ENCODE data around the gene NPY5R.

The NPY5R gene

GRCh38 chr4:163343604-163344146 is at the start of gene NPY5R:
Gene NPY5R (plus strand): TSS chr4:163343892. CDS start chr4:163350274, 6,382 bp downstream.
- DNase-seq (ENCODE audit: low spot score), result no peak

- no peak for DNase-seq (ENCODE audit: low spot score)
Measured at GRCh38 chr4:163295138-163295537, 48.6 kb upstream of the NPY5R start.

DNA sequence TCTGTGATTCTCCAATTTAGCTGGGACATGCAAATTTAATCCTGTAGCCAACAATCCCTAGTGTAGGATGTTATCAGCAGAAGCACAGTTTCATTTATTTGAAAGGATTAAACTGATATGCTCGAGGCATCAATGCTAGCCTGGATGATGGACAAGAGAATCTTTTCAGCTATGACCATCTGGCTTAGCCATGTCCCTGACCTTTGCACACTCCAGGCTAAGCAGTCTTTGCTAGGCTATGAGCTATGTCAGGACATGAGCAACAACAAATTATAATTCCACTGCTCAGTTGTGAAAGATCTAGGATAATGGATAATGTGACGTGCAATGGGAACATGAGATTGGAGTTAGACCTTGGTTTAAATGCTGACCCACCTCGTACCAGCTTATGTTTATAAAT is 43.2 kb upstream of the NPY5R start:
- no peak for DNase-seq (ENCODE audit: low spot score)

- DNase-seq (ENCODE audit: low spot score), result no peak
Measured at GRCh38 chr4:163303069-163303468, 40.6 kb upstream of the NPY5R start.

DNA sequence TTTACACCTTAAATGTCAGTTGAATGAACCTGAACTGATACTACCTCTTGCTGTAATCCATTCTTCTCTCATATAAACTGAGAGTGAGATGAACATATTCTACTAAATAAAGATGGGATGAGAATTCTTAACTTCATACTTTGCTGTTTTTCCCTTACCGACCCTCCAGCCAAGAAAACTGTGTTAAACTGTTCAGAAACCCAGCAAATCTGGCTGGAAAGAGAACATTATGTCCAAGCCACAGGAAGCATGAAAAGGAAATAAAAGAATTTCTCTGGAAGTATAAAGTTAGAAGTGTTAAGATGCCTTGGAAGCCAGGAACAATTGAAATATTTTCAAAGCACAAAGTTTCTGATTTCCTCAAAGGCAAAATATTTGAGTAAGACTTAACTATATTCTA is 34.2 kb upstream of the NPY5R start:
- DNase-seq (ENCODE audit: low spot score), result no peak

GRCh38 chr4:163317110-163317509 is 26.6 kb upstream of the NPY5R start:
- DNase-seq (ENCODE audit: low spot score), result no peak

- no peak for DNase-seq (ENCODE audit: low spot score)
Measured at GRCh38 chr4:163330916-163331628, 12.6 kb upstream of the NPY5R start.

DNA sequence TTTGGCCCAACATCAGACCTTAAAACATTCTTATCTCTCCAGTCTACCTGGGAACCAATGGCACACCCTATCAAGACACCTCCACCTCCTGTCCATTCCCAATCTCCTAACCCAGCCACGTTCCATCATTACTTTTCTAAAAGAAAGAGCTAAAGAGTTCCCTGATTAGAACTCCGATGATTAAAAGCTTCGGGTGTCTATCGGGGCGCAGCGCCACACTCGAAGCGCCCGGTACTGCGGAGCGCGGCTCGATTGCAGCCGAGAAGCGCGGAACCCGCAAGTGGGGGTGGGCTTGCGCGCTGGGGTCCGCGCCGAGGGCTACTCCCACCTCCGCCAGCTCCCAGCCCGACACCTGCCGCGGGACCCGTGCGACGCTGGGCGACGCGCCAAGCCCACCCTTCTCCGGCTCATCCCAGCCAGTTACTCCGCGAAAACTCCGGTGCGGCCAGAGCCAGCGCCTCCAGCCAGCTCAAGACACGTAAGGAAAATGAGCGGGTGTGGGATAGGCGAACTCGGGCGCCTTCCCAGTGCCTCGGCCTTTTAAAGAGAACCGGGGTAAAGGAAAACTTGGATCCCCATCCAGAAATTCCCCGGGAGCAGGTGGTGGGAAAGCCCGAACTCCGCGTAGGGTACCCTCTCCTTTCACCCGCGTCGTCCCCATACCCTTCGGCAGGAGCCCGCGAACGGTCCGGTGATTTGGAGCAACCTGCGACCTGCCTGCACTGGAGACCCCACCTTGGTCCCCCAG is 11.9 kb upstream of the NPY5R start:
- DNase-seq (ENCODE audit: low spot score), result no peak

DNA sequence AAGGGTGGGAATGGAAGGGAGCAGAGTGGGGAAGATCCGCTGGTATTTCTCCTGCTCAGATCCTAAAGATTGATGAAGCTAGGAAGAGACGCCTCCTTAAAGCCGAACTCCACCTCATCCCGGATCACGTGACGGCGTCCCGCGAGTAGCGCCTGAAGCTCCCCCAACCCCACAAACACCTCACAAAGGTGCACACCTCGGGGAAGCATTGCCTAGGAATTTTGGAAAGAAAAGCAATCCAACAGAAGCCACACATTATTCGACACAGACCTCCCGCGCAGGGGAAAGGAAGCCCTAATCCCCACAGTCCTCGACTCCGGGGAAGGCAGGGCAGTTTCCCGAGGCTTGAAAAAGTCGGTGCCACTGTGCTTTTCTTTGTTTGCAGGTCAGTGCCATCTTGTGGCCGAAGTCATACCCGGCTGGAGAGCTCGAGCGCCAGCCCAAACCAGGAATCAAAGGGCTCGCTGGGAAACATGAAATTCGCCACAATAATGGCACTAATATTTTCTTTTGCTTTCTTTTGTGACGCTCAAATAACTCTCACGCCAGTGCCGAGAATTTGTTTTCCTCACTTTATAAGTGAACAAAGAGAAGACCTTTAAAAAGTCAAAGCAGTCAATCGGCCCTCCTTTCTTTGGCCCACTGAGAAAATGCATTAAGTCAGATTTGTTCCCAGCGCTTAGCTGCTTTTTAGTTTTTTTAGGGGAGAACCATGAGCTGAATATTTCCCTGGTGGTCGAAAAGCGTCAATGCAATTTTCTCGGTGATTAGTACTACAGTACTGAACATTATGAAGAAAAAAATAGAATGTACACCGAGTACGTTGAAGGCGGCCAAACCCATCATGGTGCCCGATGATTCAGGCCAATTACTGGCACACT is 10.9 kb upstream of the NPY5R start, which contains the start of gene NPY1R:
Gene NPY1R (minus strand): TSS at position 71 of the 881 bp plus-strand sequence. CDS start 6,042 bp downstream, outside the sequence.
- peak; percentile 60 for DNase-seq (ENCODE audit: low spot score)

DNA sequence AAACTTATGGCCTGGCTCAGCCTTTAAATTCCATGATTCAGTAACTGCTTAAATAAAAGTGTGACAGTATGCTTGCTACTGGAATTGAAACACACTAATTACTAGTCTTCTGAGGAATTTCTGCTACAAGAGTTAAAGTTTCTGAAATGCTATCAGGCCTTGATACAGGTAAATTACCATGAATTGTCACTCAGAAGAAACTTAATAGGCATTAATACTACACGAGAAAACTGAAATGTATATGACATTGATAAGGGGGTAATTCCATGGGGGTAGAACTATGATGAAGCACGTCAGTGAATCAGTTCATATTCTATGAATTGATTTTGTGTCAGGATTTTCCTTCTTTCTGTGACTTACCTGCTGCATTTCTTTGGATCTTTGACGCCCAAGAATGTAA is 8.3 kb upstream of the NPY5R start:
- DNase-seq (ENCODE audit: low spot score), result no peak

DNA sequence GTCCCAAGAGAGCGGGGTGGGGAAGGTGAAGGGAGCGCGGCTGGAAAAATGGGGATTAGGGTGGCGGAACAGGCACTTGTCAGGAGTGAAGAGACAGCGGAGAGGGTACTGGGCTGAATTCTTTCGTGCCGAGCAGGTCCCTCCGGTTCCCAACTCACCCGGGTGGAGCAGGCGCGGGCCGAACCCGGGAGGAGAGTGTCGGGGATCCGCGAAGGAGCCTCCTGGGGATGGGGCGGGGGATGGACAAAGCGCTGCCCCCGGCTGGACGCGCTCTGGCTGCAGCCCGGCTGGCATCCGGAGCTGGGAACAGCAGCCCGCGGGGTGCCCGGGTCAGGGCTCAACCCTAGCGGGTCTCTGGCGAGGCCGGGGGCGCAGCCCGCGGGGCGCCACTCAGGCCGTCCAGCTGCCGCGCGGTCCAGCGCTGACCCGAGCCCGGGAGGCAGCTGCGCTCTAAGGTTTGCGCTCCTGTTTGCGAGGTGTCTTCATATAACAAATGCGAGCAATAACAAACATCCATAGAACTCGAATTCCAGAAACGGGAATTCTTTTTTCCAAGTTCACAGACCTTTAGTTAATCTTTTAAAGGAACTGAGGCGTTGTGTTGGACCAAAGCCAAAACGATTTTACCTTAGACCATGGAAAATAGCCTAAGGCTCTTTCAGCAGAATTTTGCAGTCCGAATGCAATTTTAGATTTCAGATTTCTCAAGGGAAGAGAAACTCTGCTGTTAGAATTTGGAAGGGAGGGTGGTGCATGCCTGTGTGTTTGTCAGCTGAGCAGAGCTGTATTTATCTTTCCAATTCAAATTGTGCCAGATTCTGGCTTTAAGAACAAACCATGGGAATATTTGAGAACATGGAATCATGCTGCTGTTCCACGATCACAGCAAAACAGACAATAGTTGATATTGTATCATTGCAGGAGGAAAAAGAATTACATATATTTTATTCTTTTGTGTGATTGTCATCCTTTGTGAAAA is 744 bp downstream of the NPY5R start:
- no peak for DNase-seq (ENCODE audit: low spot score)

DNA sequence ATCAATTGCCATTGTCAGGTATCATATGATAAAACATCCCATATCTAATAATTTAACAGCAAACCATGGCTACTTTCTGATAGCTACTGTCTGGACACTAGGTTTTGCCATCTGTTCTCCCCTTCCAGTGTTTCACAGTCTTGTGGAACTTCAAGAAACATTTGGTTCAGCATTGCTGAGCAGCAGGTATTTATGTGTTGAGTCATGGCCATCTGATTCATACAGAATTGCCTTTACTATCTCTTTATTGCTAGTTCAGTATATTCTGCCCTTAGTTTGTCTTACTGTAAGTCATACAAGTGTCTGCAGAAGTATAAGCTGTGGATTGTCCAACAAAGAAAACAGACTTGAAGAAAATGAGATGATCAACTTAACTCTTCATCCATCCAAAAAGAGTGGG is 7.0 kb downstream of the NPY5R start:
- DNase-seq (ENCODE audit: low spot score), result no peak

DNA sequence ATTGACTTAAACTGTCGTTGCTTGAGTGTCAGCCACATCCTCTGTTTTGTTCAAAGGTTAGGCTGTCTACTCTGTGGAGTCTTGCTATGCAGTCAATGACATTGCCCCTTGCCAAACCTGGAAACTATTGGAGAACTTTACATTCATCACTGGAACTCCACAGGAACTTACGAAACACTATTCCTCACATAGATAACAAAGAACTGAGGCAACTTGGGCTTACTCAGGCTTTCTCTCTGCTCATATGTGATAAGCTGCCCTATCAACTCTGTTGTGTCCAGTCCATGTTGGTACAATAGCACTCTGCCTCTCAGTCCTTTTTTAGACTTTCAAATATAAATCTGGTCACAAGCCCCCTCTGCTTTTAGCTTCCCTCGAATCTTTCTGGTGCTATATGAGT is 9.4 kb downstream of the NPY5R start:
- DNase-seq (ENCODE audit: low spot score), result peak; percentile 39

- no peak for DNase-seq (ENCODE audit: low spot score)
Measured at GRCh38 chr4:163356104-163356503, 12.4 kb downstream of the NPY5R start.

- peak; percentile 27 for DNase-seq (ENCODE audit: low spot score)
Measured at GRCh38 chr4:163367651-163368050, 24.0 kb downstream of the NPY5R start.

- no peak for DNase-seq (ENCODE audit: low spot score)
Measured at GRCh38 chr4:163372029-163372428, 28.3 kb downstream of the NPY5R start.

GRCh38 chr4:163378661-163379060 is 35.0 kb downstream of the NPY5R start:
- no peak for DNase-seq (ENCODE audit: low spot score)

- no peak for DNase-seq (ENCODE audit: low spot score)
Measured at GRCh38 chr4:163380703-163381102, 37.0 kb downstream of the NPY5R start.

GRCh38 chr4:163382178-163382869 is 38.6 kb downstream of the NPY5R start:
- no peak for DNase-seq (ENCODE audit: low spot score)

- no peak for DNase-seq (ENCODE audit: low spot score)
Measured at GRCh38 chr4:163384434-163384833, 40.7 kb downstream of the NPY5R start.
